HEK293T (cell line): Measurements from ENCODE around the gene CMTM2.

Experiments used
- CTCF ChIA-PET: fragments of 350-600 bp; formaldehyde crosslinking; extraction: SDS; loops from one replicate; lab custom pipeline; 2021; ENCODE audit warnings: antibody characterized with exemption, inconsistent platforms; lab: Yijun Ruan, JAX
- POLR2A ChIA-PET: fragments of 350-600 bp; formaldehyde crosslinking; extraction: SDS; loops from one replicate; lab custom pipeline; 2020; ENCODE audit warnings: antibody characterized with exemption, inconsistent platforms; lab: Yijun Ruan, JAX
- DNase-seq: peaks from one replicate; pipeline ENCODE4 v3.0.0; 2012; ENCODE audit warnings: mixed read lengths; ENCODE audit errors: extremely low spot score
- ARNT ChIP-seq: fragments of 450-650 bp; IDR thresholded peaks from 2 replicates; pipeline ENCODE4 v1.6.1; 2017; ENCODE audit warnings: mild to moderate bottlenecking
- BHLHE40 ChIP-seq: fragments of 450-650 bp; IDR thresholded peaks from 2 replicates; pipeline ENCODE4 v1.6.1; 2016; ENCODE audit warnings: mild to moderate bottlenecking, moderate library complexity, borderline replicate concordance
- CTBP1 ChIP-seq: fragments of 450-650 bp; IDR thresholded peaks from 2 replicates; pipeline ENCODE4 v1.6.1; 2016; ENCODE audit warnings: borderline replicate concordance
- ELF4 ChIP-seq: fragments of 450-650 bp; IDR thresholded peaks from 2 replicates; pipeline ENCODE4 v1.6.1; 2017; ENCODE audit warnings: antibody characterized with exemption
- FOXA1 ChIP-seq: fragments of 450-650 bp; IDR thresholded peaks from 2 replicates; pipeline ENCODE4 v1.6.1; 2016; ENCODE audit warnings: mild to moderate bottlenecking
- FOXK2 ChIP-seq: fragments of 450-650 bp; IDR thresholded peaks from 2 replicates; pipeline ENCODE4 v1.6.1; 2016; ENCODE audit warnings: mild to moderate bottlenecking
- FOXM1 ChIP-seq: fragments of 450-650 bp; IDR thresholded peaks from 2 replicates; pipeline ENCODE4 v1.6.1; 2017; ENCODE audit warnings: mild to moderate bottlenecking, borderline replicate concordance
- HDGF ChIP-seq: fragments of 450-650 bp; IDR thresholded peaks from 2 replicates; pipeline ENCODE4 v1.6.1; 2017; ENCODE audit warnings: antibody characterized with exemption, borderline replicate concordance
- L3MBTL2 ChIP-seq: fragments of 450-650 bp; conservative IDR thresholded peaks from 2 replicates; pipeline ENCODE4 v1.6.1; 2016; ENCODE audit warnings: mild to moderate bottlenecking
- LEF1 ChIP-seq: fragments of 450-650 bp; IDR thresholded peaks from 2 replicates; pipeline ENCODE4 v1.6.1; 2017; ENCODE audit warnings: mild to moderate bottlenecking, borderline replicate concordance
- NFRKB ChIP-seq: fragments of 450-650 bp; IDR thresholded peaks from 2 replicates; pipeline ENCODE4 v1.6.1; 2016; ENCODE audit warnings: mild to moderate bottlenecking, moderate library complexity
- PKNOX1 ChIP-seq: fragments of 450-650 bp; IDR thresholded peaks from 2 replicates; pipeline ENCODE4 v1.6.1; 2016
- SP1 ChIP-seq: fragments of 450-650 bp; IDR thresholded peaks from 2 replicates; pipeline ENCODE4 v1.6.1; 2017
- SUZ12 ChIP-seq: fragments of 450-650 bp; IDR thresholded peaks from 2 replicates; pipeline ENCODE4 v1.6.1; 2016; ENCODE audit warnings: mild to moderate bottlenecking
- TARDBP ChIP-seq: fragments of 450-650 bp; IDR thresholded peaks from 2 replicates; pipeline ENCODE4 v1.6.1; 2016
- ZNF384 ChIP-seq: fragments of 450-650 bp; IDR thresholded peaks from 2 replicates; pipeline ENCODE4 v1.6.1; 2016

Gene CMTM2

GRCh38 chr16:66548068-66548467 is 31.2 kb upstream of the CMTM2 start:
- DNase-seq, result no peak
- ChIA-PET POLR2A (interaction anchor here (0.9 to 1.5 kb wide), 4 partner anchors 11 to 320 kb away, joined by 3 read pairs; partner anchors contain the start of gene CMTM2), CTCF (interaction anchor here (0.5 kb wide), 1 partner anchor 166 kb away, joined by 4 read pairs; no protein-coding TSS in a partner anchor)
- TF ChIP-seq ZNF384, result no peak

GRCh38 chr16:66548868-66549267 is 30.4 kb upstream of the CMTM2 start:
- no peak for DNase-seq
- TF ChIP-seq L3MBTL2, result no peak
- POLR2A ChIA-PET, result interaction anchor here (0.6 to 1.5 kb wide), 4 partner anchors 10 to 31 kb away, joined by 3 to 4 read pairs (median 3); partner anchors contain the start of gene CMTM2
- CTCF ChIA-PET, result no interaction called here

GRCh38 chr16:66549284-66550131 is 29.8 kb upstream of the CMTM2 start, which contains the start of gene TK2:
Gene TK2, minus strand, starts transcription at chr16:66550122. Its CDS starts 61 bp downstream, at chr16:66550061.
- TF ChIP-seq LEF1, result peak; percentile 64; the same call in 1 of the 2 replicates
- TF ChIP-seq SP1, result no peak
- TF ChIP-seq CTBP1, result no peak
- peak; percentile 17; the same call in 1 of the 2 replicates for TF ChIP-seq ELF4
- no peak for TF ChIP-seq NFRKB
- TF ChIP-seq FOXK2, result no peak
- no peak for TF ChIP-seq BHLHE40
- no peak for TF ChIP-seq ZNF384
- ChIA-PET CTCF (no interaction called here), POLR2A (interaction anchor here (0.6 to 1.6 kb wide), 4 partner anchors 16 to 30 kb away, joined by 3 to 5 read pairs (median 4); partner anchors contain the start of gene CMTM2)
- peak; percentile 74 for DNase-seq

GRCh38 chr16:66551348-66551759 is 27.9 kb upstream of the CMTM2 start:
- no peak for TF ChIP-seq SUZ12
- no peak for TF ChIP-seq FOXA1
- TF ChIP-seq LEF1, result no peak
- no peak for TF ChIP-seq ARNT
- TF ChIP-seq FOXM1, result no peak
- TF ChIP-seq BHLHE40, result no peak
- TF ChIP-seq TARDBP, result no peak
- no peak for TF ChIP-seq ELF4
- no peak for TF ChIP-seq FOXK2
- no peak for TF ChIP-seq NFRKB
- TF ChIP-seq ZNF384, result no peak
- no peak for TF ChIP-seq L3MBTL2
- TF ChIP-seq PKNOX1, result no peak
- TF ChIP-seq SP1, result no peak
- TF ChIP-seq CTBP1, result no peak
- no peak for TF ChIP-seq HDGF
- DNase-seq, result peak; percentile 63
- POLR2A ChIA-PET, result interaction anchor here (1.4 to 2.9 kb wide), 8 partner anchors 8 to 110 kb away, joined by 4 to 26 read pairs (median 8); no protein-coding TSS in a partner anchor
- CTCF ChIA-PET, result interaction anchor here (0.6 to 1.5 kb wide), 3 partner anchors 57 to 1063 kb away, joined by 3 read pairs; no protein-coding TSS in a partner anchor

GRCh38 chr16:66551788-66552285 is 27.4 kb upstream of the CMTM2 start:
- ChIA-PET CTCF (interaction anchor here (0.6 to 1.5 kb wide), 3 partner anchors 11 to 1062 kb away, joined by 3 to 5 read pairs (median 3); no protein-coding TSS in a partner anchor), POLR2A (interaction anchor here (0.9 to 2.9 kb wide), 10 partner anchors 9 to 146 kb away, joined by 3 to 26 read pairs (median 8); no protein-coding TSS in a partner anchor)
- no peak for DNase-seq
- TF ChIP-seq ARNT, result no peak
- no peak for TF ChIP-seq FOXM1
- no peak for TF ChIP-seq FOXK2
- no peak for TF ChIP-seq TARDBP

- DNase-seq, result peak; percentile 95
- ChIA-PET POLR2A (interaction anchor here (0.8 to 2.9 kb wide), 11 partner anchors 10 to 145 kb away, joined by 3 to 26 read pairs (median 7); no protein-coding TSS in a partner anchor), CTCF (interaction anchor here (0.9 to 1.5 kb wide), 2 partner anchors 10 to 146 kb away, joined by 3 to 5 read pairs; no protein-coding TSS in a partner anchor)
- TF ChIP-seq L3MBTL2, result peak; percentile 100
- no peak for TF ChIP-seq SP1
Measured at GRCh38 chr16:66552286-66553177, 26.7 kb upstream of the CMTM2 start, which contains the start of gene CKLF. Gene CKLF, plus strand, starts transcription at chr16:66552576. Its CDS starts 140 bp downstream, at chr16:66552716.

GRCh38 chr16:66553223-66553622 is 26.0 kb upstream of the CMTM2 start:
- no peak for DNase-seq
- POLR2A ChIA-PET, result interaction anchor here (2.4 to 2.9 kb wide), 3 partner anchors 10 to 17 kb away, joined by 12 to 26 read pairs (median 14); no protein-coding TSS in a partner anchor
- CTCF ChIA-PET, result interaction anchor here (0.6 kb wide), 1 partner anchor 93 kb away, joined by 3 read pairs; no protein-coding TSS in a partner anchor
- TF ChIP-seq LEF1 (no peak), ARNT (no peak), FOXA1 (no peak), BHLHE40 (no peak), NFRKB (no peak), SUZ12 (no peak), FOXM1 (no peak), PKNOX1 (no peak), ELF4 (no peak), SP1 (no peak), CTBP1 (no peak), TARDBP (no peak), FOXK2 (no peak), ZNF384 (no peak), L3MBTL2 (no peak)
